ENCODE data around the gene AP2A1. TPM values are rescaled to one million over a fixed set of nuclear protein-coding genes. Genes with fewer than 3 reads are reported as not detected.

AP2A1 gene
- total RNA-seq, 6 donors from 2014 or later, result 46.0 to 113 (median 77.6) TPM

GRCh38 chr19:49773663-49774350 is 7.0 kb downstream of the AP2A1 start:
- no peak for TF ChIP-seq POLR2AphosphoS5 (IDR thresholded peaks at IDR 0.05)
- TF ChIP-seq EP300 (IDR thresholded peaks at IDR 0.05), result no peak
- TF ChIP-seq POLR2A (IDR thresholded peaks at IDR 0.05), result no peak
- no peak for TF ChIP-seq CTCF (IDR thresholded peaks at IDR 0.05)
- no peak overlapping the region for H3K27ac ChIP-seq
- DNase-seq, result no peak
- peaks cover 0 to 14% (median 7%) of the 10 kb centered on the region in 4 donors for H3K36me3 ChIP-seq
- no peak for ATAC-seq (ENCODE audit: low FRiP score in 2 of 2)
- no peaks in the 10 kb centered on the region for H3K27me3 ChIP-seq
- 77 to 79% methylated on average over 7 to 8 of the region's 8 CpGs for WGBS, 2 donors
- H3K4me3 ChIP-seq, result no peak overlapping the region
- H3K4me1 ChIP-seq, result peaks cover 0 to 5% (median 2%) of the 10 kb centered on the region in 4 donors
- no peaks in the 10 kb centered on the region for H3K9me3 ChIP-seq

GRCh38 chr19:49774969-49775368 is 8.2 kb downstream of the AP2A1 start:
- TF ChIP-seq POLR2A (IDR thresholded peaks at IDR 0.05), result no peak
- no peak for TF ChIP-seq EP300 (IDR thresholded peaks at IDR 0.05)
- TF ChIP-seq CTCF (IDR thresholded peaks at IDR 0.05), result no peak
- no peak for TF ChIP-seq POLR2AphosphoS5 (IDR thresholded peaks at IDR 0.05)
- ATAC-seq (ENCODE audit: low FRiP score in 2 of 2) (no peak), DNase-seq (no peak)
- no peak overlapping the region for H3K27ac ChIP-seq
- peaks cover 0 to 6% (median 0%) of the 10 kb centered on the region in 4 donors for H3K4me1 ChIP-seq
- no peak overlapping the region for H3K4me3 ChIP-seq
- no peaks in the 10 kb centered on the region for H3K9me3 ChIP-seq
- no peaks in the 10 kb centered on the region for H3K27me3 ChIP-seq
- 96 to 99% methylated on average over 8 of the region's 8 CpGs for WGBS, 2 donors
- H3K36me3 ChIP-seq, result peaks cover 0 to 14% (median 7%) of the 10 kb centered on the region in 4 donors

GRCh38 chr19:49775742-49776370 is 9.1 kb downstream of the AP2A1 start:
- no peak overlapping the region for H3K4me3 ChIP-seq
- TF ChIP-seq EP300 (IDR thresholded peaks at IDR 0.05) (no peak), POLR2A (IDR thresholded peaks at IDR 0.05) (no peak), POLR2AphosphoS5 (IDR thresholded peaks at IDR 0.05) (no peak), CTCF (IDR thresholded peaks at IDR 0.05) (no peak)
- H3K27me3 ChIP-seq, result no peaks in the 10 kb centered on the region
- no peaks in the 10 kb centered on the region for H3K9me3 ChIP-seq
- H3K27ac ChIP-seq, result no peak overlapping the region
- ATAC-seq (ENCODE audit: low FRiP score in 2 of 2) (no peak), DNase-seq (peak in 1 of 2 donors; percentile 81)
- H3K4me1 ChIP-seq, result peaks cover 0 to 6% (median 0%) of the 10 kb centered on the region in 4 donors
- H3K36me3 ChIP-seq, result peaks cover 0 to 14% (median 7%) of the 10 kb centered on the region in 4 donors
- WGBS, 2 donors, result 89 to 94% methylated on average over 19 of the region's 20 CpGs

GRCh38 chr19:49776371-49776764 is 9.6 kb downstream of the AP2A1 start:
- ATAC-seq (ENCODE audit: low FRiP score in 2 of 2) (no peak), DNase-seq (no peak)
- Histone ChIP-seq H3K4me3 (no peak overlapping the region), H3K36me3 (peaks cover 0 to 14% (median 7%) of the 10 kb centered on the region in 4 donors), H3K27ac (no peak overlapping the region), H3K4me1 (peaks cover 0 to 6% (median under 1%) of the 10 kb centered on the region in 4 donors), H3K27me3 (no peaks in the 10 kb centered on the region), H3K9me3 (no peaks in the 10 kb centered on the region)
- TF ChIP-seq POLR2AphosphoS5 (IDR thresholded peaks at IDR 0.05) (no peak), EP300 (IDR thresholded peaks at IDR 0.05) (no peak), POLR2A (IDR thresholded peaks at IDR 0.05) (no peak), CTCF (IDR thresholded peaks at IDR 0.05) (no peak)
- WGBS, 2 donors, result 86 to 92% methylated on average over 6 of the region's 6 CpGs
